ENCODE data around the gene RPLP1. TPM values are rescaled to one million over a fixed set of nuclear protein-coding genes. Genes with fewer than 3 reads are reported as not detected.

The RPLP1 gene
- total RNA-seq, 1 experiment from 2014 or later, result 1,651 TPM

- intact Hi-C loops (cut with micrococcal nuclease; ENCODE audit: unreplicated experiment), result loop anchor here (5.0 kb wide), 1 partner anchor 1103 kb away; no protein-coding TSS in a partner anchor
- H3K4me1 ChIP-seq (replicated peaks; ENCODE audit: insufficient read depth), result peaks cover 33% of the 10 kb centered on the region
- TF ChIP-seq EZH2 (IDR thresholded peaks at IDR 0.05; ENCODE audit: low read depth) (no peak), CTCF (conservative IDR thresholded peaks at IDR 0.05) (no peak)
- H4K20me1 ChIP-seq (ENCODE audit: insufficient read depth), result no peaks in the 10 kb centered on the region
- H3K4me3 ChIP-seq, result no peak overlapping the region
- no peak overlapping the region for H3K27ac ChIP-seq
- no peak overlapping the region for H2AFZ ChIP-seq
- ChIA-PET CTCF (no interaction called here), POLR2A (ENCODE audit: unreplicated experiment) (no interaction called here)
- H3F3A ChIP-seq (ENCODE audit: insufficient read depth, low read depth), result peaks cover 35% of the 10 kb centered on the region
- no peaks in the 10 kb centered on the region for H3K79me2 ChIP-seq (ENCODE audit: low read depth)
- no peaks in the 10 kb centered on the region for H3K9me2 ChIP-seq (ENCODE audit: insufficient read depth)
- no peaks in the 10 kb centered on the region for H3K9me3 ChIP-seq (ENCODE audit: insufficient read depth, low read depth)
- no peaks in the 10 kb centered on the region for H3K27me3 ChIP-seq (ENCODE audit: insufficient read depth, low read depth)
- no peak overlapping the region for H3K4me2 ChIP-seq
- H3K36me3 ChIP-seq (ENCODE audit: low read depth), result no peaks in the 10 kb centered on the region
- no peak for DNase-seq
- BruUV-seq (replicated peaks), result no TSS peak
Observed at GRCh38 chr15:69479081-69479480, 26.5 kb downstream of the RPLP1 start.

- H3K27me3 ChIP-seq (ENCODE audit: insufficient read depth, low read depth), result no peaks in the 10 kb centered on the region
- POLR2A ChIA-PET (ENCODE audit: unreplicated experiment), result no interaction called here
- no peak overlapping the region for H3K4me2 ChIP-seq
- H3K36me3 ChIP-seq (ENCODE audit: low read depth), result no peaks in the 10 kb centered on the region
- peaks cover 38% of the 10 kb centered on the region for H3K4me1 ChIP-seq (replicated peaks; ENCODE audit: insufficient read depth)
- H3K27ac ChIP-seq, result no peak overlapping the region; the same call in 1 of the 2 replicates
- intact Hi-C loops (cut with micrococcal nuclease; ENCODE audit: unreplicated experiment), result loop anchor here (2.0 to 10.0 kb wide), 7 partner anchors 77 to 1102 kb away; no protein-coding TSS in a partner anchor
- TF ChIP-seq CTCF (conservative IDR thresholded peaks at IDR 0.05), result no peak
- TF ChIP-seq EZH2 (IDR thresholded peaks at IDR 0.05; ENCODE audit: low read depth), result no peak
- no peaks in the 10 kb centered on the region for H4K20me1 ChIP-seq (ENCODE audit: insufficient read depth)
- CTCF ChIA-PET, result no interaction called here
- H3K79me2 ChIP-seq (ENCODE audit: low read depth), result no peaks in the 10 kb centered on the region
- H3K4me3 ChIP-seq, result no peak overlapping the region
- BruUV-seq (replicated peaks), result no TSS peak
- H3K9me2 ChIP-seq (ENCODE audit: insufficient read depth), result no peaks in the 10 kb centered on the region
- H3K9me3 ChIP-seq (ENCODE audit: insufficient read depth, low read depth), result no peaks in the 10 kb centered on the region
- no peak for DNase-seq
- H2AFZ ChIP-seq, result no peak overlapping the region
- H3F3A ChIP-seq (ENCODE audit: insufficient read depth, low read depth), result peaks cover 35% of the 10 kb centered on the region
Observed at GRCh38 chr15:69479971-69480370, 27.4 kb downstream of the RPLP1 start.

- Histone ChIP-seq H3K36me3 (ENCODE audit: low read depth) (no peaks in the 10 kb centered on the region), H3K9me3 (ENCODE audit: insufficient read depth, low read depth) (no peaks in the 10 kb centered on the region), H3K27ac (peak overlapping the region; percentile 70), H3K9me2 (ENCODE audit: insufficient read depth) (no peaks in the 10 kb centered on the region), H2AFZ (no peak overlapping the region), H3K27me3 (ENCODE audit: insufficient read depth, low read depth) (no peaks in the 10 kb centered on the region), H3K79me2 (ENCODE audit: low read depth) (no peaks in the 10 kb centered on the region), H4K20me1 (ENCODE audit: insufficient read depth) (no peaks in the 10 kb centered on the region), H3K4me3 (no peak overlapping the region), H3K4me2 (peak overlapping the region; percentile 46), H3F3A (ENCODE audit: insufficient read depth, low read depth) (peaks cover 35% of the 10 kb centered on the region), H3K4me1 (replicated peaks; ENCODE audit: insufficient read depth) (peaks cover 43% of the 10 kb centered on the region)
- DNase-seq, result peak; percentile 76 to 95
- intact Hi-C loops (cut with micrococcal nuclease; ENCODE audit: unreplicated experiment), result loop anchor here (1.0 to 10.0 kb wide), 7 partner anchors 76 to 1028 kb away; no protein-coding TSS in a partner anchor
- ChIA-PET CTCF (interaction anchor here (0.6 to 0.9 kb wide), 4 partner anchors 159 to 1163 kb away, joined by 3 to 5 read pairs (median 4); no protein-coding TSS in a partner anchor), POLR2A (ENCODE audit: unreplicated experiment) (interaction anchor here (0.5 to 0.8 kb wide), 6 partner anchors 76 to 1815 kb away, joined by 3 to 10 read pairs (median 4); no protein-coding TSS in a partner anchor)
- BruUV-seq (replicated peaks), result no TSS peak
- TF ChIP-seq CTCF (conservative IDR thresholded peaks at IDR 0.05) (no peak), EZH2 (IDR thresholded peaks at IDR 0.05; ENCODE audit: low read depth) (no peak)
Observed at GRCh38 chr15:69480932-69481331, 28.3 kb downstream of the RPLP1 start.
